GM21529 (cell line): ENCODE data around the gene NCK1.
"Not testable (repeated sequence)": the region's sequence is repeated elsewhere in the genome, so short reads cannot be mapped to it uniquely, and the experiment has no call there.

Source experiments
- ATAC-seq: cut with Tn5 transposase; IDR thresholded peaks from one replicate; pipeline ENCODE4 v1.9.1; 2021; ENCODE audit not compliant: unreplicated experiment

The NCK1 gene

GRCh38 chr3:136943436-136943835 is 81.4 kb downstream of the NCK1 start:
- no peak for ATAC-seq

GRCh38 chr3:136946978-136947377 is 85.0 kb downstream of the NCK1 start:
- ATAC-seq: no peak

- ATAC-seq: no peak
Measured at GRCh38 chr3:136947477-136947876, 85.5 kb downstream of the NCK1 start.

- no peak for ATAC-seq
Measured at GRCh38 chr3:136949146-136949545, 87.1 kb downstream of the NCK1 start.

GRCh38 chr3:136949708-136950107 is 87.7 kb downstream of the NCK1 start:
- ATAC-seq: no peak

GRCh38 chr3:136950623-136951022 is 88.6 kb downstream of the NCK1 start:
- ATAC-seq: no peak

GRCh38 chr3:136952292-136952691 is 90.3 kb downstream of the NCK1 start:
- no peak for ATAC-seq

GRCh38 chr3:136954251-136954650 is 92.2 kb downstream of the NCK1 start:
- no peak for ATAC-seq

GRCh38 chr3:136954980-136955780 is 93.2 kb downstream of the NCK1 start:
- ATAC-seq: no peak

- no peak for ATAC-seq
Measured at GRCh38 chr3:136955813-136956212, 93.8 kb downstream of the NCK1 start.

GRCh38 chr3:136956971-136957370 is 95.0 kb downstream of the NCK1 start:
- no peak for ATAC-seq

GRCh38 chr3:136957751-136958288 is 95.8 kb downstream of the NCK1 start, which contains the start of gene IL20RB:
Gene IL20RB, plus strand, starts transcription at chr3:136957983. Its CDS starts 131 bp downstream, at chr3:136958114.
- ATAC-seq: no peak

- ATAC-seq: no peak
Measured at GRCh38 chr3:136958939-136959338, 96.9 kb downstream of the NCK1 start.

- no peak for ATAC-seq
Measured at GRCh38 chr3:136959599-136959998, 97.6 kb downstream of the NCK1 start.

GRCh38 chr3:136960838-136961836 is 99.1 kb downstream of the NCK1 start:
- ATAC-seq: no peak

- ATAC-seq: no peak
Measured at GRCh38 chr3:136962927-136963326, 100.9 kb downstream of the NCK1 start.

- not testable (repeated sequence) for ATAC-seq
Measured at GRCh38 chr3:136969539-136969938, 107.5 kb downstream of the NCK1 start.

- ATAC-seq: no peak
Measured at GRCh38 chr3:136973352-136973751, 111.3 kb downstream of the NCK1 start.

GRCh38 chr3:136974670-136975069 is 112.7 kb downstream of the NCK1 start:
- no peak for ATAC-seq

- ATAC-seq: no peak
Measured at GRCh38 chr3:136979204-136979603, 117.2 kb downstream of the NCK1 start.

- no peak for ATAC-seq
Measured at GRCh38 chr3:136979684-136980083, 117.7 kb downstream of the NCK1 start.
